GM21526 (cell line): ENCODE data around the gene IL36A.

ENCODE experiments used
- ATAC-seq: cut with Tn5 transposase; IDR thresholded peaks from one replicate; pipeline ENCODE4 v1.9.1; 2021; ENCODE audit warnings: moderate library complexity; ENCODE audit not compliant: unreplicated experiment, low FRiP score

The IL36A gene

DNA sequence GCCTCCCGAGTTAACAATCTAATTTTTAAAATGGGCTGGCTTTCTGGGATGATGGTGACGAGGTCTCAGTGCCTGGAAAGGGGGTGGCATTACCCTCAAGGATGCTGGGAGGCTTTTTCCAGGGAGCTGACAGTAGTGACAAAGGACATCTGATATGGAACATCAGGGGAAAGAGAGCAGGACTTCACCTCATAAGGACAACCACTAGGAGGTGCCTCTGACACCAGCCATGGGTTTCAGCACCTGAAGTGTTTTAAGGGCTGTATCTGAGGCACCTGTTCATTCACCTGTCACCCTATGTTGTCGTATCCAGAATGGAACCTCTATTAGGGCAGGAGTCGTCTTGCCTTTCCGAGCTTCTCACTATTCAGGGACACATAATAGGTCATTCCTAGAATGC lies 36.6 kb downstream of the IL36A start:
- ATAC-seq = no peak

DNA sequence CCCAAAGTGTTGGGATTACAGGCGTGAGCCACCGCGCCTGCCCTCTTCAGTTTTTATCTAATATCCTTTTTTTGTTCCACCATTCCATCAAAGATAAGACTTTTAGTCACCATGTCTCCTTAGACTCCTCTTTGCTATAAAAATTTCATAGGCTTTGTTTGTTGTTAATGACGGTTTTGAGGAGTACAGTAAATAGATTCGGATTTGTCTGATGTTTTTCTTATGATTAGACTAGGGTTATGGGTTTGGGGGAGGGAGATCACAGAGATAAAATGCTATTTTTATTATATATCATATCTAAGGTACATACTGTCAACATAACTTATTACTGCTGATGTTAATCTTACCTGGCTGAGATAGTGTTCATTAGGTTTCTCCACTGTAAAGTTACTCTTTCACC lies 41.2 kb downstream of the IL36A start:
- no peak for ATAC-seq

DNA sequence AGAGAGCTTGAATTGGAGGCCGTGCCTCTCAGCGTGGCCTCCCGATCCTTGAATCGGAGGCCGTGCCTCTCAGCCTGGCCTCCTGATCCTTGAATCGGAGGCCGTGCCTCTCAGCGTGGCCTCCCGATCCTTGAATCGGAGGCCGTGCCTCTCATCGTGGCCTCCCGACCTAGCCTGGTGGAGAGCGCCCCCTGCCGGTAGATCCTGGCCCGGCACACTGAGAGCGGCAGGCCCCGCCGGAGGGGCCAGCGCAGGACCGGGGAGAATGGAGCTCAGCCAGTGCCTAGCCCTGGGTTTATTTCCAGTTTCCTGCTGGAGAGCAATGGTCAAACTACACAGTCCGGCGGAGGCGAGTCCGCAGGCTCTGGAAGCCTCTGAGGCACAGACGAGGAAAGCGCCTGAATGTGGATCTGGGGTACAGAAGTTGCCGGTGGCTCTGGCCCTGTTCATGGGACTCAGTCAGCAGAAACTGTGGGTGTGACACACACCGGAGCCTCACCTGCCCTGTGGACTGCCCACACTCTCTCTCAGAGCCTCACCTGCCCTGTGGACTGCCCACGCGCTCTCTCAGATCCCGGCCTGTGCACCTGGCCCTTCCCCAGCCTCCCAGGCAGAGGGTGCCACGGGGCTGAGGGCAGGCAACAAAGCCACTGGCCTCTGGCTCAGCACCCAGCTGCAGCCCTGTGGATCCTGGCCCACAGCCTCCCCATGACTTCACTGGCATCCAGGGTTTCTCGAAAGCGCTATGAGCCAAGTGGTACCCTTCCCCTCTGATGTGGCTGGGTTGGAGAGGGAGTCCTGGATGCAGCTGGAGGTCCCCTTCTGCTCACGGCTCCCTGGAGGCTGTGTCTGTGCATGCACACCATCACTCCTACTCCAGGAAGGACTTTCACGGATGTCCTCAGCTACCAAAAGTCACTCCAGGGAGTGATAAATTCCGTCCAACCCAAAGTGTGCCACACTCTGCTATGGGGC lies 45.9 kb downstream of the IL36A start:
- no peak for ATAC-seq

DNA sequence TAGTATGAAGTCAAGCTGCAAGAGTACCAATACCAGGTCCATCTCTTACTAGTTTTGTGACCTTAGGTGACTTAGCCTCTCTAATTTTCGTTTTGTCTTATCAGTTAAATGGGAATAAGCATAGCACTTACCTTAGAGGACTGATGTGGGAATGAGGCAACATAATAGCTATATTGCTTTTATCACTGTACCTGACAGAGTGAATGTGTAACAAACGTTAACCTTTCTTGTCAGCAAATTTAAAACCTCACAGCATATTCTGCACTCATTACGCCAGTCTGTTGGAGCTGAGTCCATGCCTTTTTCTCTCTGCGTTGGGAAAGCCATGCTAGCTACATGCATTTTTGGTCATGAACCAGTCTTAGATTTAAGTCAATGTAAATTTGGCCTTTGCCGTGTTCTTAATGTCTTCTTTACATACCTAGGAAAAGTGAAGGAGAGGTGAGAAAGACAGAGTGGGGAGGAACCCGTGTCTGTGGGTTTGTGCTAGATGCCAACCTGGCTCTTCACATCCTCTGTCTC lies 47.2 kb downstream of the IL36A start, which contains the start of gene IL36B:
Gene IL36B (minus strand): TSS at position 472 of the 522 bp plus-strand sequence.
- no peak for ATAC-seq

DNA sequence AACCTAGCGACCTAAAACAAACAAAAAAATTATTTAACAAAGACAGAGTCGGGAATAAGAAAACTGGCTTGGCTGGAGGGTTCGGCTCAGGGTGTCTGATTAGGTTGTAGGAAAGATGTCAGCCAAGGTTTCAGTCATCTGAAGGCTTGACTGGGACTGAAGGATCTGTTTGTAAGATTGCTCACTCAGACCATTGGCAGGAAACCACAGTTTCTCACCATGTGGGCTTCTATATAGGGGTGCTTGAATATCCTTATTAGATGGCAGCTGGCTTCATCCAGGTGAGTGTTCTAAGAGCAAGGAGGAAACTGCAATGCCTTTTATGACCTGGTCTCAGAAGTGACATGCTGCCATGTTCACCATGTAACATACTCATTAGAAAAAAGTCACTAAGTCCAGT lies 48.4 kb downstream of the IL36A start:
- no peak for ATAC-seq

DNA sequence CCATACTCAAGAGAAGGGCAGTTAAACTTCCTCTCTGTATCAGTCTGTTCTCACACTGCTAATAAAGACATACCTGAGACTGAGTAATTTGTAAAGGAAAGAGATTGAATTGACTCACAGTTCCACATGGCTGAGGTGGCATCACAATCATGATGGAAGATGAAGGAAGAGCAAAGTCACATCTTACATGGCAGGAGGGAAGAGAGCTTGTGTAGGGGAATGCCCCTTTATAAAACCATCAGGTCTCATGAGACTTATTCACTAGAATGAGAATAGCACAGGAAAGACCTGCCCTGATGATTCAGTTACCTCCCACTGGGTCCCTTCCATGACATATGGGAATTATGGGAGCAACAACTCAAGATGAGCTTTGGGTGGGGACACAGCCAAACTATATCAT lies 48.8 kb downstream of the IL36A start:
- no peak for ATAC-seq

DNA sequence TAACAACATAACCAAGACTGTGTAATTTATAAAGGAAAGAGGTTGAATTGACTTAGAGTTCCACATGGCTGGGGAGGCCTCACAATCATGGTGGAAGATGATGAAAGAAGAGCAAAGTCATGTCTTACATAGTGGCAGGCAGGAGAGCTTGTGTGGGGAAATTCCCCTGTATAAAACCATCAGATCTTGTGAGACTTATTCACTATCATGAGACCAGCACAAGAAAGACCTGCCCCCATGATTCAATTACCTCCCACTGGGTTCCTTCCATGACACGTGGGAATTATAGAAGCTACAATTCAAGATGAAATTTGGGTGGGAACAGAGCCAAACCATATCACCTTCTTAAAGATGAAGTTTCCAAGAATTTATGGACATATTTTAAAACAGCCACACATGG lies 51.3 kb downstream of the IL36A start:
- no peak for ATAC-seq

DNA sequence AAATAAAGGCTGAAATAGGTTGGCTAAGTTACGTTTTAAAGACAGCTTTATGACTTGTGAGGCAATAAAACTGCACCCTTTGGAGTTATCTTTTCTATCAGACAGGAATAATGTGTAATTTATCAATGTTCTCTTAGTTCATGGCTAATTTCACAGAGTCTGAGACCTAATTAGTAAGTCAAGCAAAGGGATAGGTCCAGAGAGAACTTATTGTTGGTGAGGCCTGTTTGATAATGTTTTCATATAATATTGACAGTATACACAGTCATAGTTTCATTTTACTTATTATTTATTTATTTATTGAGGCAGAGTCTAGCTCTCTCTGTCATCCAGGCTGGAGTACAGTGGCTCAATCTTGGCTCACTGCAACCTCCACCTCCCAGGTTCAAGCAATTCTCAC lies 51.9 kb downstream of the IL36A start:
- no peak for ATAC-seq
